ENCODE results near the gene FAT3. TPM values are rescaled to one million over a fixed set of nuclear protein-coding genes. Genes with fewer than 3 reads are reported as not detected.

FAT3 gene
- polyA plus RNA-seq (2013) = 0.64 and 0.74 TPM in 2 replicates

- H2BK120ac ChIP-seq (ENCODE audit: insufficient read depth, low read length, poor library complexity) = no peak within 1 kb of the TSS
- no peak within 1 kb of the TSS for H2BK5ac ChIP-seq (ENCODE audit: low read depth, low read length, poor library complexity)
- H2AFZ ChIP-seq (ENCODE audit: insufficient read depth, low read length, poor library complexity) = peak within 1 kb of the TSS; percentile 1
- H3K23ac ChIP-seq (ENCODE audit: low read length) = no peak within 1 kb of the TSS
- H3K9me3 ChIP-seq (ENCODE audit: insufficient read depth, low read depth, low read length) = no peaks in the 10 kb centered on the region
- peaks cover 8 to 20% of the 10 kb centered on the region in 2 experiments for H3K4me1 ChIP-seq (ENCODE audit: control insufficient read depth in 1 of 2, insufficient read depth in 2 of 2, low read length in 2 of 2)
- H4K8ac ChIP-seq (ENCODE audit: low read depth, low read length) = no peak within 1 kb of the TSS
- no peak within 1 kb of the TSS for H3K4ac ChIP-seq (ENCODE audit: low read depth, low read length)
- H3K36me3 ChIP-seq (ENCODE audit: control insufficient read depth in 1 of 2, insufficient read depth in 2 of 2, low read length in 2 of 2) = no peaks in the 10 kb centered on the region
- H3K79me1 ChIP-seq (ENCODE audit: low read length) = no peaks in the 10 kb centered on the region
- H3K79me2 ChIP-seq (ENCODE audit: control insufficient read depth, insufficient read depth, low read length, poor library complexity) = no peaks in the 10 kb centered on the region
- H3K4me3 ChIP-seq (ENCODE audit: low read depth, low read length) = peak within 1 kb of the TSS; percentile 70
- H3K14ac ChIP-seq (ENCODE audit: low read length) = peak within 1 kb of the TSS; percentile 19
- no peak within 1 kb of the TSS for H2AK5ac ChIP-seq (ENCODE audit: low read length)
- H3K9ac ChIP-seq (ENCODE audit: low read length) = no peak within 1 kb of the TSS
- peak within 1 kb of the TSS; percentile 70 for H3K4me2 ChIP-seq (ENCODE audit: low read length)
- peaks cover 13% of the 10 kb centered on the region for H3K27me3 ChIP-seq (ENCODE audit: insufficient read depth, low read length)
- H4K91ac ChIP-seq (ENCODE audit: low read depth, low read length) = no peak within 1 kb of the TSS
- peak within 1 kb of the TSS; percentile 4 for H4K12ac ChIP-seq (ENCODE audit: low read depth, low read length)
- H3K18ac ChIP-seq (ENCODE audit: low read length) = no peak within 1 kb of the TSS
- WGBS (ENCODE audit: extremely low coverage, insufficient coverage, insufficient read length) = no CpG with 5 or more reads among the region's 82 CpGs
- no peak within 1 kb of the TSS for H2BK12ac ChIP-seq (ENCODE audit: low read length)
- no peak within 1 kb of the TSS for H3K27ac ChIP-seq (ENCODE audit: low read depth, low read length)
- DNase-seq = peak in 1 of 2 donors; percentile 10
Observed at GRCh38 chr11:92224407-92225124, at the start of gene FAT3. FAT3 (plus strand) TSS chr11:92224818; CDS start chr11:92352113, 127,295 bp downstream.

DNA sequence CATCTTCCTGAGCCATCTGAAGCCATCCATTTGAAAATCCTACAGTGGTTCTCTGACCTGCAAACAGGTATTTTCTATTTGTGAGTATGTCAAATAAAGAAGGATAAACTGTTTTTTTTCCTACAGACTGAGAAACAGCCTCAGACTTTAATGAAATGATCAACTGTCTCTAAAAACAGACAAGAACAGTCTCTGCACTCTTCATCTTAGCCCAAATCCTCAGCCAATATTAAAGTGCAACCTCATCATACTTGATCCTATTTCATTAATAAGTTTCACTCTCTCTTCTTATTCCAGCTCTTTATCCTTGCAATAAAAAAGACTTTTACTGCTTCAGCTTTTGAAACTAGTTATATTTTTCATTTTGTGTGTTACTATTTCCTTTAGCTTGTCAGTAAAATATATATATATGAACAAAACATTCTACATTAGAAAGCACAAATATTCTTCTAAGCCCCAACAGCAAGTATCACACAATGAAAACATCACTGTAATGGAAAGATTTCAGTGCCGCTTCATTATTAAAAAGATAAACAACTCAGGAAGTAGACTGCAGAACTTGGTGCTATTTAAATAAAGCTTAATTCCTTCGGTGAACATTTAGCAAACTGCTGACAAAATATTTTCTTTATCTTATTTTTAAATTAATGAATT is 45.5 kb upstream of the FAT3 start:
- Histone ChIP-seq H3K79me1 (ENCODE audit: low read length) (no peaks in the 10 kb centered on the region), H2BK120ac (ENCODE audit: insufficient read depth, low read length, poor library complexity) (no peak overlapping the region)

DNA sequence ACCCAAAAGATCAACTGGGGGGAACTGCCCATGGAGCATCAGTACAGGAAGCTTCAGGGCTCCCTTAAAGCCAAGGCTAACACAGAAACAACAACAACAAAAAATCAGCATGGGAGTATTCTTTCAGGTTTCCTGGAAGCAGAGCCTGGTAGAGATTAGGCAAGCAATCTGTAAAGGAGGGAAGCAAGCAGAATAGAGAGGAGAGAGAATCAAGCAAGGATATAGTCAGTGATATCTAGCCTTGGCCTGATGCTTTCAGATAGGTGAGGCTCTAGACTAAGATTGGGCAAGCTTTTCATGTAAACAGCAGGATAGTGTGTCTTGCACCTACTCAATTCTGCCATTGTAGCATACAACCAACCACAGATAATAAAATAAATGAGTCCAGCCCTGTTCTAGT is 44.4 kb upstream of the FAT3 start:
- no peaks in the 10 kb centered on the region for H3K79me1 ChIP-seq (ENCODE audit: low read length)
- H4K91ac ChIP-seq (ENCODE audit: low read depth, low read length) = no peak overlapping the region
- no peak overlapping the region for H3K9ac ChIP-seq (ENCODE audit: low read length)
- no peak for DNase-seq
- H3K4me1 ChIP-seq (ENCODE audit: control insufficient read depth in 1 of 2, insufficient read depth in 2 of 2, low read length in 2 of 2) = no peaks in the 10 kb centered on the region
- no peak overlapping the region for H3K4ac ChIP-seq (ENCODE audit: low read depth, low read length)
- H2BK120ac ChIP-seq (ENCODE audit: insufficient read depth, low read length, poor library complexity) = no peak overlapping the region
- no peak overlapping the region for H3K27ac ChIP-seq (ENCODE audit: low read depth, low read length)
- no peak overlapping the region for H4K12ac ChIP-seq (ENCODE audit: low read depth, low read length)
- no peak overlapping the region for H2AFZ ChIP-seq (ENCODE audit: insufficient read depth, low read length, poor library complexity)
- H3K79me2 ChIP-seq (ENCODE audit: control insufficient read depth, insufficient read depth, low read length, poor library complexity) = no peaks in the 10 kb centered on the region
- H2BK5ac ChIP-seq (ENCODE audit: low read depth, low read length, poor library complexity) = no peak overlapping the region
- H3K27me3 ChIP-seq (ENCODE audit: insufficient read depth, low read length) = no peaks in the 10 kb centered on the region
- H4K8ac ChIP-seq (ENCODE audit: low read depth, low read length) = no peak overlapping the region
- no peaks in the 10 kb centered on the region for H3K9me3 ChIP-seq (ENCODE audit: insufficient read depth, low read depth, low read length)
- H3K23ac ChIP-seq (ENCODE audit: low read length) = no peak overlapping the region
- no peak overlapping the region for H3K4me2 ChIP-seq (ENCODE audit: low read length)
- H3K18ac ChIP-seq (ENCODE audit: low read length) = no peak overlapping the region
- H3K14ac ChIP-seq (ENCODE audit: low read length) = no peak overlapping the region
- H2AK5ac ChIP-seq (ENCODE audit: low read length) = no peak overlapping the region
- H2BK12ac ChIP-seq (ENCODE audit: low read length) = no peak overlapping the region
- H3K36me3 ChIP-seq (ENCODE audit: control insufficient read depth in 1 of 2, insufficient read depth in 2 of 2, low read length in 2 of 2) = no peaks in the 10 kb centered on the region
- no peak overlapping the region for H3K4me3 ChIP-seq (ENCODE audit: low read depth, low read length)

More for the DNA sequence above, 45.5 kb upstream of the FAT3 start:
- Histone ChIP-seq H3K23ac (ENCODE audit: low read length) (no peak overlapping the region), H4K8ac (ENCODE audit: low read depth, low read length) (no peak overlapping the region), H2BK5ac (ENCODE audit: low read depth, low read length, poor library complexity) (no peak overlapping the region), H3K4me3 (ENCODE audit: low read depth, low read length) (no peak overlapping the region), H3K4me1 (ENCODE audit: control insufficient read depth in 1 of 2, insufficient read depth in 2 of 2, low read length in 2 of 2) (no peaks in the 10 kb centered on the region), H3K14ac (ENCODE audit: low read length) (no peak overlapping the region), H3K4ac (ENCODE audit: low read depth, low read length) (no peak overlapping the region), H4K91ac (ENCODE audit: low read depth, low read length) (no peak overlapping the region), H3K9me3 (ENCODE audit: insufficient read depth, low read depth, low read length) (no peaks in the 10 kb centered on the region), H2AFZ (ENCODE audit: insufficient read depth, low read length, poor library complexity) (no peak overlapping the region), H2BK12ac (ENCODE audit: low read length) (no peak overlapping the region), H3K27ac (ENCODE audit: low read depth, low read length) (no peak overlapping the region), H3K27me3 (ENCODE audit: insufficient read depth, low read length) (no peaks in the 10 kb centered on the region), H3K4me2 (ENCODE audit: low read length) (no peak overlapping the region), H3K18ac (ENCODE audit: low read length) (no peak overlapping the region), H4K12ac (ENCODE audit: low read depth, low read length) (no peak overlapping the region), H3K36me3 (ENCODE audit: control insufficient read depth in 1 of 2, insufficient read depth in 2 of 2, low read length in 2 of 2) (no peaks in the 10 kb centered on the region), H3K9ac (ENCODE audit: low read length) (no peak overlapping the region), H2AK5ac (ENCODE audit: low read length) (no peak overlapping the region), H3K79me2 (ENCODE audit: control insufficient read depth, insufficient read depth, low read length, poor library complexity) (no peaks in the 10 kb centered on the region)
- no peak for DNase-seq
- no CpG with 5 or more reads among the region's 2 CpGs for WGBS (ENCODE audit: extremely low coverage, insufficient coverage, insufficient read length)

DNA sequence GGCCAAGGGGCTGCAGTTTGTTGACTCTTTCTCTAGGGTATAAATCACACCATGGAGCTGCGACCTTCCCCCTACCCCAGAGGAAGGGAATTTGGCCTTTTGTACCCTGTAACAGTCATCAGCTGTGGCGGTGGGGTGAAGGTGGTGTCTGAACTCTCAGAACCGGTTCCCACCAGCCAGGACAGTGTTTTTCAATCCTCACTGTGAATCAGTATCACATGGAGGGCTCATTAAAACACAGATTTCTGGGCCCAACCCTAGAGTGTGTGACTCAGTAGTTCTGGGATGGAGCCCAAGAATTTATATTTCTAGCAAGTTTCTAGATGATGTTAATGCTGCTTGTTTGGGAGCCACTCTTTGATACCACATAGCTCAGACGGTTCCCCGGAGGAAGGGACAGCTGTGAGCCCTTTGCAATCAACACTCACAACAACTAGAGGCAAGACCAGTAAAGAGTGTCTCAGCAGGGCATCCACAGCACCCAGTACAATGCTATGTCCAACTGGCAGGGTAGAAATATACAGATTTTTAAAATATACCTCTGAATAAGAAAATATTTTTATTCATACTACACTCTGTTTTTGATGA is 43.9 kb upstream of the FAT3 start:
- Histone ChIP-seq H3K4me2 (ENCODE audit: low read length) (no peak overlapping the region), H3K9ac (ENCODE audit: low read length) (peak overlapping the region; percentile 52), H3K27ac (ENCODE audit: low read depth, low read length) (no peak overlapping the region), H3K14ac (ENCODE audit: low read length) (no peak overlapping the region), H3K4me3 (ENCODE audit: low read depth, low read length) (no peak overlapping the region), H3K23ac (ENCODE audit: low read length) (no peak overlapping the region), H3K79me1 (ENCODE audit: low read length) (no peaks in the 10 kb centered on the region), H2AK5ac (ENCODE audit: low read length) (no peak overlapping the region), H2BK5ac (ENCODE audit: low read depth, low read length, poor library complexity) (no peak overlapping the region), H2BK120ac (ENCODE audit: insufficient read depth, low read length, poor library complexity) (no peak overlapping the region), H3K18ac (ENCODE audit: low read length) (no peak overlapping the region), H3K4ac (ENCODE audit: low read depth, low read length) (no peak overlapping the region), H4K91ac (ENCODE audit: low read depth, low read length) (no peak overlapping the region), H3K27me3 (ENCODE audit: insufficient read depth, low read length) (no peaks in the 10 kb centered on the region), H4K12ac (ENCODE audit: low read depth, low read length) (no peak overlapping the region), H3K36me3 (ENCODE audit: control insufficient read depth in 1 of 2, insufficient read depth in 2 of 2, low read length in 2 of 2) (no peaks in the 10 kb centered on the region), H2AFZ (ENCODE audit: insufficient read depth, low read length, poor library complexity) (no peak overlapping the region), H4K8ac (ENCODE audit: low read depth, low read length) (no peak overlapping the region), H3K79me2 (ENCODE audit: control insufficient read depth, insufficient read depth, low read length, poor library complexity) (no peaks in the 10 kb centered on the region), H3K9me3 (ENCODE audit: insufficient read depth, low read depth, low read length) (no peaks in the 10 kb centered on the region), H3K4me1 (ENCODE audit: control insufficient read depth in 1 of 2, insufficient read depth in 2 of 2, low read length in 2 of 2) (no peaks in the 10 kb centered on the region), H2BK12ac (ENCODE audit: low read length) (no peak overlapping the region)
- no peak for DNase-seq
- WGBS (ENCODE audit: extremely low coverage, insufficient coverage, insufficient read length) = no CpG with 5 or more reads among the region's 5 CpGs
